Measurements from ENCODE around the gene CALD1. TPM values are rescaled to one million over a fixed set of nuclear protein-coding genes. Genes with fewer than 3 reads are reported as not detected.

CALD1 gene
- total RNA-seq, 1 donor from 2014 or later: 122 TPM

GRCh38 chr7:134798155-134798554 lies 18.7 kb downstream of the CALD1 start:
- TF ChIP-seq CTCF (IDR thresholded peaks at IDR 0.05; ENCODE audit: borderline replicate concordance): no peak
- H3K27me3 ChIP-seq (ENCODE audit: low read depth): no peaks in the 10 kb centered on the region
- DNase-seq: no peak
- H3K27ac ChIP-seq (replicated peaks): no peak overlapping the region
- peaks cover 58% of the 10 kb centered on the region for H3K4me1 ChIP-seq
- intact Hi-C loops (cut with micrococcal nuclease): no loop called here
- no peaks in the 10 kb centered on the region for H3K9me3 ChIP-seq (replicated peaks)
- peaks cover 17% of the 10 kb centered on the region for H3K36me3 ChIP-seq
- H3K4me3 ChIP-seq: no peak overlapping the region

- no peak for TF ChIP-seq CTCF (IDR thresholded peaks at IDR 0.05; ENCODE audit: borderline replicate concordance)
- H3K27ac ChIP-seq (replicated peaks): peak overlapping the region; percentile 28
- peaks cover 17% of the 10 kb centered on the region for H3K36me3 ChIP-seq
- H3K4me1 ChIP-seq: peaks cover 58% of the 10 kb centered on the region
- no peak overlapping the region for H3K4me3 ChIP-seq
- DNase-seq: no peak
- no peaks in the 10 kb centered on the region for H3K9me3 ChIP-seq (replicated peaks)
- intact Hi-C loops (cut with micrococcal nuclease): no loop called here
- H3K27me3 ChIP-seq (ENCODE audit: low read depth): no peaks in the 10 kb centered on the region
Measured at GRCh38 chr7:134799377-134799776, 19.9 kb downstream of the CALD1 start.

- Histone ChIP-seq H3K27ac (replicated peaks) (peak overlapping the region; percentile 9), H3K36me3 (peaks cover 17% of the 10 kb centered on the region), H3K9me3 (replicated peaks) (no peaks in the 10 kb centered on the region), H3K4me3 (no peak overlapping the region), H3K27me3 (ENCODE audit: low read depth) (no peaks in the 10 kb centered on the region), H3K4me1 (peaks cover 44% of the 10 kb centered on the region)
- no peak for TF ChIP-seq CTCF (IDR thresholded peaks at IDR 0.05; ENCODE audit: borderline replicate concordance)
- intact Hi-C loops (cut with micrococcal nuclease): no loop called here
- DNase-seq: no peak
Measured at GRCh38 chr7:134802762-134803161, 23.3 kb downstream of the CALD1 start.

- Histone ChIP-seq H3K27ac (replicated peaks) (peak overlapping the region; percentile 65), H3K27me3 (ENCODE audit: low read depth) (no peaks in the 10 kb centered on the region), H3K4me3 (no peak overlapping the region), H3K9me3 (replicated peaks) (no peaks in the 10 kb centered on the region), H3K4me1 (peaks cover 44% of the 10 kb centered on the region), H3K36me3 (peaks cover 11% of the 10 kb centered on the region)
- intact Hi-C loops (cut with micrococcal nuclease): no loop called here
- DNase-seq: no peak
- no peak for TF ChIP-seq CTCF (IDR thresholded peaks at IDR 0.05; ENCODE audit: borderline replicate concordance)
Measured at GRCh38 chr7:134804351-134804750, 24.9 kb downstream of the CALD1 start.

GRCh38 chr7:134804854-134805253 lies 25.4 kb downstream of the CALD1 start:
- Histone ChIP-seq H3K27ac (replicated peaks) (peak overlapping the region; percentile 65), H3K4me1 (peaks cover 44% of the 10 kb centered on the region), H3K4me3 (no peak overlapping the region), H3K9me3 (replicated peaks) (no peaks in the 10 kb centered on the region), H3K27me3 (ENCODE audit: low read depth) (no peaks in the 10 kb centered on the region), H3K36me3 (peaks cover 11% of the 10 kb centered on the region)
- intact Hi-C loops (cut with micrococcal nuclease): no loop called here
- no peak for TF ChIP-seq CTCF (IDR thresholded peaks at IDR 0.05; ENCODE audit: borderline replicate concordance)
- DNase-seq: no peak

- Histone ChIP-seq H3K9me3 (replicated peaks) (no peaks in the 10 kb centered on the region), H3K4me1 (peaks cover 55% of the 10 kb centered on the region)
Measured at GRCh38 chr7:134806197-134806596, 26.8 kb downstream of the CALD1 start.

More at GRCh38 chr7:134806197-134806596, 26.8 kb downstream of the CALD1 start:
- Histone ChIP-seq H3K4me3 (no peak overlapping the region), H3K27me3 (ENCODE audit: low read depth) (no peaks in the 10 kb centered on the region), H3K27ac (replicated peaks) (no peak overlapping the region), H3K36me3 (peaks cover 11% of the 10 kb centered on the region)
- no peak for DNase-seq
- no peak for TF ChIP-seq CTCF (IDR thresholded peaks at IDR 0.05; ENCODE audit: borderline replicate concordance)
- intact Hi-C loops (cut with micrococcal nuclease): no loop called here

All from left ventricle myocardium inferior (tissue), 1 donor.